DOHH2 (cell line): ENCODE data around the gene GDPGP1.

ENCODE experiments used
- EZH2phosphoT487 ChIP-seq: fragments of 200-600 bp; sonication (generic); IDR thresholded peaks from 2 replicates; pipeline ENCODE4 v1.6.1; 2017; ENCODE audit warnings: borderline replicate concordance, mild to moderate bottlenecking, antibody characterized with exemption, low read length, moderate library complexity, mixed read lengths
- TF ChIP-seq, protein P1 (sequence below): fragments of 200-600 bp; sonication (generic); IDR thresholded peaks from one replicate; pipeline ENCODE4 v1.5.1; 2014; ENCODE audit warnings: antibody characterized with exemption, mild to moderate bottlenecking, low read depth, low read length; ENCODE audit not compliant: poor library complexity, severe bottlenecking

DNA sequence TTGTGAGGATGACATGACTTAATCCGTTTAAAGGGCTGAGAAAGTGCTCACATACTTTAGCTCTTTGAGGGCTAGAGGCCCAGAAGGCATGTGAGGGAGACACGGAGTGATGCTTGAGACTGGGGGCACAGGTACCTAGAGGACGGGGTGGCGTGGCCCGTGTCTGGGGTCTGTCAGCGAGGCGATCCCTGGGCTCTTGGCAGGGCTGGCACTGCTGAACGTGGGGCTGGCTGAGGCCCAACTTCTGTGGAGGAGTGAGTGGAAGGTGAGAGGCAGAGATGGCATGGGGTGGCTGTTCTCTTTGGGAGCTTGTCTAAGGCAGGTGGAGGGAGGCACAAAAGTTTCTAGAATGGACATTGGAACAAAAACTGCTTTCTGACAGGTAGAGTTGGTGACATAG, 23.4 kb upstream of the GDPGP1 start:
- TF ChIP-seq, protein P1, sequence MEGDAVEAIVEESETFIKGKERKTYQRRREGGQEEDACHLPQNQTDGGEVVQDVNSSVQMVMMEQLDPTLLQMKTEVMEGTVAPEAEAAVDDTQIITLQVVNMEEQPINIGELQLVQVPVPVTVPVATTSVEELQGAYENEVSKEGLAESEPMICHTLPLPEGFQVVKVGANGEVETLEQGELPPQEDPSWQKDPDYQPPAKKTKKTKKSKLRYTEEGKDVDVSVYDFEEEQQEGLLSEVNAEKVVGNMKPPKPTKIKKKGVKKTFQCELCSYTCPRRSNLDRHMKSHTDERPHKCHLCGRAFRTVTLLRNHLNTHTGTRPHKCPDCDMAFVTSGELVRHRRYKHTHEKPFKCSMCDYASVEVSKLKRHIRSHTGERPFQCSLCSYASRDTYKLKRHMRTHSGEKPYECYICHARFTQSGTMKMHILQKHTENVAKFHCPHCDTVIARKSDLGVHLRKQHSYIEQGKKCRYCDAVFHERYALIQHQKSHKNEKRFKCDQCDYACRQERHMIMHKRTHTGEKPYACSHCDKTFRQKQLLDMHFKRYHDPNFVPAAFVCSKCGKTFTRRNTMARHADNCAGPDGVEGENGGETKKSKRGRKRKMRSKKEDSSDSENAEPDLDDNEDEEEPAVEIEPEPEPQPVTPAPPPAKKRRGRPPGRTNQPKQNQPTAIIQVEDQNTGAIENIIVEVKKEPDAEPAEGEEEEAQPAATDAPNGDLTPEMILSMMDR, result no peak
- TF ChIP-seq EZH2phosphoT487, result no peak
